NCI-H2107 (cell line): Measurements from ENCODE around the gene OPTC.
"Not testable (repeated sequence)": the region's sequence is repeated elsewhere in the genome, so short reads cannot be mapped to it uniquely, and the experiment has no call there.

Experiments
- DNase-seq: peaks from one replicate; lab custom pipeline; 2025; lab: John Stamatoyannopoulos, UW

OPTC gene

DNA sequence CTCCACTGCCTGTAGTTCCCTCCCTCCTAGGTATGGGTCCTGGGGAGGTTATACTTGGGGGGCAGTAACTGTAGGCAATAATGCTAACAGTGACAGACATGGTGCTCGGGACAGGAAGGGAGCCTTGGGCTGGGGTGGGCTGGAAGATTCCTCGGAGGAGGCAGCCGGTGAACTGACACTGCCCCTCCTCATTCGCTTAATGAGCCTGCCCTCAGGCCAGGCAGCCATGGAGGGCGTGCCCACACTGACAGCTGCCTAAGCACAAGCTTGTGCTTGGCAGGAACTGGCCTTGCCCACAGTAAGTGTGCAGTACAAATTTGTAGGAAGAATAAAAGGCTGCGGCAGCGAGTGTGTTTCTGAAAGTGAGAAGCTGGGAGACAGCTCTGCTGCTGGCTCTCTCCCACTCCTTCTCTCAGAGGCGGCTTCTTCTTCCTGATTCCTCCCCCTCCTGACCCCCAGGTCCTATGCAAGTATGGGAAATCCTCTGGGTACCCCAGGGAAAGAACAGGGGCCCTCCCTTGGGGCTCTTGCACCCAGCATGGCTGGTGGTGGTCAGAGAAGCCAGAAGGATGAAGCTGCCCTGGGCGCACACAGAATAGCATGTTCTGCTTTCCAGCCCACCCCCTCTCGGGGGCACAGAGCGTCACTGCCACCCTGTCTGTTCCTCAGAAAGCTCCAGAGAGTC, 23.6 kb downstream of the OPTC start:
- DNase-seq: no peak

DNA sequence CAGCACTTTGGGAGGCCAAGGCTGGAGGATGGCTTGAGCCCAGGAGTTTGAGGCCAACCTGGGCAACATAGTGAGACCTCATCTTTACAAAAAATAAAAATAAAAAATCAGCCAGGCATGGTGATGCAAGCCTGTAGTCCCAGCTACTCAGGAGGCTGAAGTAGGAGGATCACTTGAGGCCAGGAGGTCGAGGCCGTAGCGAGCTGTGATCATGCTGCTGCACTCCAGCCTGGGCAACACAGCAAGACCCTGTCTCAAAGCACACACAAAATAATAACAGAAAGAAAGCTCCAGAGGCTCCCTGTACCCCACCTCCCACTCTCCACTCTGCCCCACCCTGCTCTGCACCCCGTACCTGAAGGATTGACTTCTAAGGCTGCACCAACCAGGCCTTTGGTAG, 24.2 kb downstream of the OPTC start:
- DNase-seq: not testable (repeated sequence)

DNA sequence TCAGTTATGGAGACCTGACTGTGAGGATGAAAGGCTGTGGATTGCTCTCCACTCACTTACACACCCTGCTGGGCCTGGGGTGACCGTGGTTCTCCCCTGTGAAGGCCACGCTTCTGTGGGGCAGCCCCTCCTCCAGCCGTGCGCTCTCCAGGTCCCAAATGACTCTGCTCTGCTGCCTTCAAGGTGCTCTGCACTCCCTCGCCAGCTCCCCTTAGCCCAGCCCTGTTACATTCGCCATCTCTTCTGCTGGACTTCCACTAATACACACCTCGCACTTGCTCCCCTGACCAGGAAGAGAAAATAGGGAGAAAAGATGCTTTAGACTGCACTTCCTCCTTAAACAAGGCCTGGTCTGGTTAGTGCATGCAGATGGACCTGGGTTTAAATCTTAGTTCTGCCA, 24.6 kb downstream of the OPTC start:
- no peak for DNase-seq

DNA sequence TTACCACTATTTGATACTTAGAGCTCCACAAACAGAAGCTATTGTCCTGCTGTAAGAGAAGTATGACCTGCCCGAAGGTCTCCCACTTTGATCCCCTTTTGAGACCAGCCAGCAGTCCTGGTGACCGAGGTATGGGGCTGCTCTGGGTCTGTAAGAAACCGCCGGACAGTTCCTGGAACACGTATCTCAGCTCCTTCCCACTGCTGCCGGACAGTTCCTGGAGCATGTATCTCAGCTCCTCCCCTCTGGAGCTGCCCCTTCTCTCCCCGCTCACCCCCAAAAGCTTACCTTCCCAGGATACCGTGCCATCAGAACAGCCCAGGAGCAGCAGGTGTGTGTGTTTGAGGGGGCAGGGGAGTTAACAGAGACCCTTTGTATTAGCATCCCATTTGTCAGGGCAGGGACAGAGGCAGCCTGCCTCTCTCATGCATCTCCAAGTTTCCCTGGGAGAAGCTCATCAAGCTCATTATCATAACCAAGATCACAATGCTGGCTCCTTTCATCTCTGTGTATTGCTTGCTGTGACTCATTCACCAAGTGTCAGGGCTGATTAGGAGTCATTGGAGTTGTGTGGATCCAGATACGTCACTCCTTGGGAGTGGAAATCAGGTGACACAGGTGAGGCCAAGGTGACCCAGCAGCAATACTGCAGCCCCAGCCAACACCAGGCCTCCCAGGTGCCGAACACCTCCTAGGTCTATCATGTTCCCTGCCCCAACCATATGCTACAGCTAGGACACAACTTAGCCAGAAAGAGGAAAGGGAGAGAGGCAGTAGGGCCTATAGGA, 25.3 kb downstream of the OPTC start:
- DNase-seq: no peak

DNA sequence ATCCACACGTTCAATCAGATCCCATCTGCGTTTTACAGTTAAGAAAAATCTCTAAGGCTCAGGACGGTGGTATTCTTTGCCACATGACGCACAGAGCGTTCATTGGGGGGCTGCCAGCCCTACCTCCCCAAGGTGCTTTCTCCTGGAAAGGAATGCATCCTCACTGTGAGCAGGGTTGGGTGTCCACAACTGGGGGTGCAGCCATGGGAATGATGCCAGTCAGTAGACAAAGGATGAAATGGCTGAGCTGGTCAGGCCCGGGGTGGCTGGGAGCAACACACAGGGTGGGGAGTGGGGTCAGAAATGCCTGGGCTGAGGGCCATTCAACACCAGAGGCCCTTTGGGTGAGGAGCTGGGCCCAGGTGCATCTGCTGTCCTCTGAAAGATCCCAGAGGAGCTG, 25.9 kb downstream of the OPTC start:
- no peak for DNase-seq

DNA sequence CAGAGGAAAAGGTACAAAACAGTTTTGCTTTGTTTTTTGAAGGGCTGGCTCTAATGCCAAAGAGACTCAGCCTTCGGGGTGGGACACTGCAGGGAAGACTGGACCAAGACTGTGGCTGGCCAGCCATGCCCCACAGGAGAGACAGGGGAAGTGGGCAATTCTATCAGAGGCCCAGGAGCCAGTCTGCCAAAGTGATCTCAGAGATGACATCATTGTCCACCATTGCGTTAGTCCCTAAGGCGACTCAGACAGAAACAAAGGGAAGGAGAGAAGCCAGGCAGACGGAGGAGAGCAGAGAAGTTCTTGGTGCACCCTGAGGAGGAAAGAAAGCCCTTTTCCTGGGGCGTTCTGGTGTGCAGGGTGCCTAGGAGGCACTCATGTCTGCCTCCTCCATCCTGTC, 26.4 kb downstream of the OPTC start:
- no peak for DNase-seq

DNA sequence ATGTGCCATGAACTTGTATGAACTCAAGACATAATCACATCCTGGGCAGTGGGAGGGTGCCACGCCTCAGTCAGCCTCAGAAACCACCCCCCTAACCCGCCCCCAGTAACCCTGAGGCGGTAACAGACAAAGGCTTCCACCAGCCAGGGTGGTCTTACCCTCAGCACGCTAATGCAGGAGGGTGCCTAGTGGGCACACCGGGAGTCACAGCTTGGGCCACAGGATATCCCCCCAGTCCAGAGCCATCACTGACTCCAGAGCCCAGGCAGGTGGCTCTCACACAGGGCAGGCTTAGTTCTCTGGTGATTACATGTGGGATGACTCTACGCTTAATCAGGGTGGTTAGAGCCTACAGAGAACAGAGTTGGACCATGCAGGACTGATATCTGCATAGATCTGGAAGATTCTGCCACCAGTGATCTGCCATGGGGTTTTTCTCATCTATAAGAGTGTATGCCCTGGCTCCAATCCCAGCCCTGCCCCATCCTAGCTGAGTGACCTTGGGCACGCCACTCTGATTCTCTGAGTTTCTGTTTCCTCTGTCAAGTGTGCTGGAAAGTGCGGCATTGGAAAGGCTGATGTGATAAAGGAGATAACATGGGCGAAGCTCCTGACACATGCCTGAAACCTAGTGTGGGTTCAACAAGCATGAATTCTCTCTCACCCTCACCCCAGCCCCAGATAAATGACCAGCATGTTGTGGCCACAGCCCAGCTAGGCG, 27.3 kb downstream of the OPTC start:
- DNase-seq: no peak

DNA sequence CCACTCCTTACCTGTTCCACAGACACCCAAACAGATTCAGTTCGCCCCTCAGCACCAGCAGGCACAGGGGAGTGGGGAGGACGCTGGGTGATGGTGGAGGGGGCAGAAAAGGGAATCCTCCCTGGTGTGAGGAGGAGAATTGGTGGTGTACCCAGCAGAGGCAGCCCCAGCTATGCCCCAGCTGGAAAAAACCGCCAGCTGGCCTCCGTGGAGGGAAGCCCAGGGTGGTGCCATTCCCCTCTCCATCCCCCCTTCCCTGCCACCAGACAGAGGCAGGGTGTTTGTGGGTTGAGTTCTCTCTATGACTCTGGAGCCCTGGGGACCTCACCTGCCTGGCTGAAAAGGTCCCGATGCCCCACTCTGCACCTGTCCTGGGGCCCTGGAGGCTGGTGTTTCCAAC, 27.9 kb downstream of the OPTC start:
- peak; percentile 76 for DNase-seq

DNA sequence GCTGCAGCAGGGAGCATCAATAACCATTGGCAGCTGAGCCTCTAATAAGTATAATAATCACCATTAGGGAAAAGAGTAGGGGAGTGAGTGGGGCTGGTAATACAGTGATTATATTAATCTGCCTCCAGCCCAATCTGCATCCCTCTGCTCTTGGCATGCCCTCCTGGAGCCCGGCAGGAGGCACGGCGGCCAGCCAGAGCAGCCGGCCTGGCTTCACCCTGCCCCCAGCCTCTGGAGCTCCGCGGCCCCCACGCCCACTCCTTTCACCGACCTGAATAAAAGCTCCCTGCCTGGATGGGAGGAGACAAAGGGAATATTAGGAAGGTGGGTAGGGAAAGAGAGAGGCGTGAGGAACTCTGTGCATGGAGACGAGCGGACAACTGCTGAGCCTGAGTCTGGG, 28.3 kb downstream of the OPTC start:
- DNase-seq: peak; percentile 76

DNA sequence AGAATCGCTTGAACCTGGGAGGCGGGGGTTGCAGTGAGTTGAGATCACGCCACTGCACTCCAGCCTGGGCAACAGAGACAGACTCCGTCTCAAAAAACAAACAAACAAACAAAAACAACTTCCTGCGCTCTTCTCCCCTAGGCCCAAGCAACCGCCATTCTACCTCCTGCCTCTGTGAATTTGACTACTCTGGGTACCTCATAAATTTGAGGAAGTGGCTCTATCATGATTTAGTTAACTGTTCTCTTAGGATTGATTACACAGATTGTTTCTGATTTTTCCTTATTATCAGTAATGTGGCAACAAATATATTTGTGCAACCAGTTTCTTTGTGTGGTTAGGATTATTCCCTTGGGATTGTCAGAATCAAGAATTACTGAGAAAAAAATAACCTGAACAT, 29.7 kb downstream of the OPTC start:
- no peak for DNase-seq

DNA sequence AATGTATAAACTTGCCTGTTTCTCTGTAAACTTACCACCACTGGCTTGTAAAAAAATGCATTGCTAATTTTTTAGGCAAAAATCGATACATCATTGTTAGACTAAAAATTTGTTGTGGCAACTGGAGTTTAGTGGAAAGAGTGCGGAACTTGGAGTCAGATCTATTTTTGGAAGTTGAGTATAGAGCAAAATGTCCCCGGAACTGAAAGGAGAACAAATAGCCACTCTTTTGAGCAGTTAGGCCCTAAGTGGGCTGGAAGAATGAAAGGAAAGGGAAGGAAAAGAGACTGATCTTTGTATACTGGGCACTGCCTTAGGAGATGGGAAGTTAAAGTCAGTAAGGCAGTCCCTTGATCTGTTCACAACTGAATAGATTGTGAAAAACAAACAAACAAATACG, 30.2 kb downstream of the OPTC start:
- DNase-seq: no peak

DNA sequence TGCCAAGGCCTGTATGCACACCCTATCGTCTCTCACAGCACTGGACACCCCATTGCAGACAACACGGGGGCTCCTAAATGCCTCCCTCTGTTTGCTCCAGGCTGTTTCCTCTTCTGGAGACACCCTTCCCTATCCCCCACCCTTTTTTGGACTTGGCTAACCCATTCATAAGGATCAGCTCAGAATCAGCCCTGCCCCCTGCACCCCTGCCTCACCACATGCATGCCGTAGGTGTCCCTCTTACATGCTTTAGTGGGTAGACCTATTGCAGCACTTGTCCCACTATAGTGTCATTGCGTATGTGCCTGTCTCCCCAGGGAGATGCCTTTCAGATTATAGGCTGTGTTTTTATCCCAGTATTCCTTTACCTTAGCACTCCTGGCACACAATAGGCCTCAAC, 30.9 kb downstream of the OPTC start:
- DNase-seq: no peak

DNA sequence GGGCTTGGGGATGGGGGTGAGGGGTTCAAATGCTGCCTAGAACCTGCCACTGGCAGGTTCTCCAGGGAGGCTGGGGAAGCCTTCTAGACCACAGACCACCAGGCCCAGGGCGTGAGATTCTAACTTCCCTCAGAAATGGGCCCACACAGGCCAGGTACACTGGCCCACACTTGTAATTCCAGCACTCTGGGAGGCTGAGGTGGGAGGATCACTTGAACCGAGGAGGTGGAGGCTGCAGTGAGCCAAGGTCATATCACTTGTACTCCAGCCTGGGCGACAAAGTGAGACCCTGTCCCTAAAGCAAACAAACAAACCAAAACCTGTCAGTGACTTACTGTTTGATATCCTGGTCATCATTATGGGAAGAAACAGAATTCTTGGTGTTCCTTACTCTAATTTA, 31.7 kb downstream of the OPTC start:
- no peak for DNase-seq

DNA sequence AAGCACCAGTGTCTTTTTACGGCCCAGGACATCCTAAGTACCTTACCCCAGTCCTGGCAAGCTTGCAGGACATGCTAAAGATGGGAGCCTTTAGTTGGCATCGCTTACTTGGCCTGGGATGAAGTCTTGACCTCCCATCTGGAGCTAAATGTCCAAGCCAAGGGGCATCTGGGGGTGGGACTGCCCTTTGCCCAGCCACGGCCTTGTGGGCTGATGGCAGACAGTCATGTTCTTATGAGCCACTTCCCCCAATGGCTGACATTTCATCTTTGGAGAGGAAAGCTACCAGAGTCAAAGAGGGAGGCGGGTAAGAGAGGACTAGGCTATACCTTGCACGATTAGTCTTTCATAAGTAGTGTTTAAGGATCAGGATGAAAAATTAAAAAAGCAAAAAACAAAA, 32.2 kb downstream of the OPTC start:
- DNase-seq: no peak

DNA sequence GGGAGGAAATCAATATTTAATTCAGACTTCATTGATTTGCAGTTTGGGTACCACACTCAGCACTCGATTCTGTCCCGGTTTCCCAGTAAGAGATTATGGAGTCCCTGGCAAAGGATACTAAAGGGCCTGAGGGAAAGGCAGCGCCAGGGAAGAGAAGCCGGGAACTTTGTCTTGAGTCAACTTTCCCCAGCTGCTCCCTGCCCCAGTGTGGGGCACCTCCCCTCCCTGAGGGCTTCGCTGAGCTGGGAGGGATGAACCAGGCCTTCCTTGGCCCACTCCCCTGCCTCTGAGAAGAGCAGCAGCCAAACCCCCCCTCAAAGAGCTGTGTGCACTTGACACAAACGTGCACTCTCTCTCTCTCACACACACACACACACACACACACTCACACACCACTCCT, 32.6 kb downstream of the OPTC start:
- no peak for DNase-seq

DNA sequence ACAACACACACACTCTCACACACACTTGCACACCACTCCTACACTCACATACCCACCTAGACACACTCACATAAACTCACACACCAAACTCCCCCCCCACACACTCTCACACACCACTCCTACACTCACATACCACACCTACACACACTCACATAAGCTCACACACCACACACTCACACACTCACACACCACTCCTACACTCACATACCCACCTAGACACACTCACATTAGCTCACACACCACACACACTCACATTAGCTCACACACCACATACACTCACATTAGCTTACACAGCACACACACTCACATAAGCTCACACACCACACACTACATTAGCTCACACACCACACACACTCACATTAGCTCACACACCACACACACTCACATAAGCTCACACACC, 33.1 kb downstream of the OPTC start:
- no peak for DNase-seq

DNA sequence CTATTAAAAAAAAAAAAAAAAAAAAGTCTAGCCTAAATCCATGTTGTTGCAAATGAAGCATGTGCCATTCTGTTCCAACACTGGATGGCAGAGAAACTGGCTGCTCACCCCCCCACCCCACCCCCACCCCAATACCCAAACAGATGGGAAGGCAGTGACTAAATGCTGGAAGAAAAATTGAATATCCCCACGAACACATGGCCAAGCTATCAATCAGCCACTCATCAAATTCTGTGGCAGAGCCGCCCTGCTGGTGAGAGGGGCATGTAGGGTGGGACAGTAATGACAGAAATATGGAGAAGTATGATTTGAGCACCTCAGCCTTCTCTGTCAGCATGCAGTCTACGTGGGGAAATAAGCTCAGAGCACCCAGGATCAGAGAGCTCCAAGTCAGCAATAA, 34.1 kb downstream of the OPTC start:
- DNase-seq: no peak

DNA sequence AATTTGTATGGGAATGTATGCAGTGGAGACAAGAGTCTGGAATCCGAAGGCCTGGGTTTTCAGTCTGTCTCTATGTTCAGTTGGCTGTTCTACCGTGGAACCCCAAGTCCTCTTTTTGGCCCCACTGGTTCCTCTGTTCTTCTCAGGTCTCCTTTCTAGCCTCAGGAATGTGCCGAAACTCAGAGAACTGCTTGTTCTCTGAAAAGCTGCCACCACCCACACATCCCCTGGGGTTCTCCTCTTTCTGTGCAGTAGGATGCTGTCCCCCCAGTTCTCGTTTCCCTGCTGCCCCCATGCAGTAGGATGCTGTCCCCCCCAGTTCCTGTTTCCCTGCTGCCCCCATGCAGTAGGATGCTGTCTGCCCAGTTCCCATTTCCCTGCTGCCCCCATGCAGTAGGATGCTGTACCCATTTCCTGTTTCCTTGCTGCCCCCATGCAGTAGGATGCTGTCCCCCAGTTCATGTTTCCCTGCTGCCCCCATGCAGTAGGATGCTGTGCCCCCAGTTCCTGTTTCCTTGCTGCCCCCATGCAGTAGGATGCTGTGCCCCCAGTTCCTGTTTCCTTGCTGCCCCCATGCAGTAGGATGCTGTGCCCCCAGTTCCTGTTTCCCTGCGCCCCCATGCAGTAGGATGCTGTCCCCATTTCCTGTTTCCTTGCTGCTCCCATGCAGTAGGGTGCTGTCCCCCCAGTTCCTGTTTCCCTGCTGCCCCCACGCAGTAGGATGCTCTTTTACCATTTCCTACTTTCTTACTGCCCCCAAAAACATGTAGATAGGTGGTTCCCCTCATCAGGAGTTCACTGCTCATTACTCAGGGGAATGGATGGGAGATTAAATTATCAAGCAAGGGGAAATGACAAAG, 35.3 kb downstream of the OPTC start:
- no peak for DNase-seq

DNA sequence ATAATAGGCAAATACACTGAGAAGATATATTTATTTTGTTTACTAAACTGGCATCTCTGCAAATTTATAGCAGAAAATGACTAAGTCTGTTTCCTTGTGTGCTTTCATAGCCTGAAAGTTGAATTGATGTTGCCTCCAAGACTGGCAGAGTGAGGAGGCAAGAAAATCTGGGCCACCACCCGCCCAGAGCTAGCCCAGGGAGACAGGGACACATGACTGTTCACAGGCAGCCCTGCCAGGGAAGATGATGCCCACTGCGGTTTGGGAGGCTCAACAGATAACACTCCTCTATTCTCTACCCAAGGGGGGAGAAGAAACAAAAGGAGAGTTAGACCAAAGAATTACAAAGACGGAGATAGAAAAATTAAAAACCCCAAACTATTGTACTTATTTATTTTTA, 37.1 kb downstream of the OPTC start:
- DNase-seq: no peak

DNA sequence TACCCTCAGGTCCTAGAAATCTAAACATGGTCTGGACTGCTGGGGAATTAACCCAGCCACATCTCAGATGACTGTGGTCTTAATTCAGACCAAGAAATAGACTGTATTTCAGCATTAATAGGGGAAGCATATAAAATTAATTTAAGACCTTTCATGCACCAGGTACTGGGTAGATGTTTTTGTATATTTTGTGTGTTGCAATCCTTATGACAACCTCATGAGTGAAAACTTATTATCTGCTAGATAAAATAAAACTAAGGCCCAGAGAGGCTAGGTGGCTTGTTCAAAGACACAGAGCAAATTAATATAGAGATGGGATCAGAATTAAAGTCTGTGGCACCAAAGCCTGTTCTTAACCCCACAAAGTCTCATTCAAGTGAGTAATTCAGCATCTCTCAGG, 40.1 kb downstream of the OPTC start:
- no peak for DNase-seq

DNA sequence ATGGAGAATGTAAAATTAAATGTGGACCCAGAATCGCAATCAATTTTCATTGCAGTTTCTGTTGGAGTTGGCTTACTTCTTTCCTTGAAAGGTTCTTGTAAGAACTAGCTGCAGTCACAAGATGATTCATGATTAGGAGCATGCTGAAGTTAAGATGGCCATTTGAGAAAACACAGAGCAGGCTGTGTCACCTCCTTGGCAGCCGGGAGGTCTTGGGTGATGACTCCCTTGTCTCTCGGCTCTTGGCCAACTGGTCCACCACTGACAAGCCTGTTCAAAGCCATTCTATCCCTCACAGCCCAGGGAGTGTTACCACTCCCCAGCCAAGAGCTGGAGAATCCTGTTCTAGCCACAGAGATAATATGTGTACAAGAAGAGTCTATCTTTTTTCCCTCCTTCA, 40.6 kb downstream of the OPTC start:
- DNase-seq: no peak

DNA sequence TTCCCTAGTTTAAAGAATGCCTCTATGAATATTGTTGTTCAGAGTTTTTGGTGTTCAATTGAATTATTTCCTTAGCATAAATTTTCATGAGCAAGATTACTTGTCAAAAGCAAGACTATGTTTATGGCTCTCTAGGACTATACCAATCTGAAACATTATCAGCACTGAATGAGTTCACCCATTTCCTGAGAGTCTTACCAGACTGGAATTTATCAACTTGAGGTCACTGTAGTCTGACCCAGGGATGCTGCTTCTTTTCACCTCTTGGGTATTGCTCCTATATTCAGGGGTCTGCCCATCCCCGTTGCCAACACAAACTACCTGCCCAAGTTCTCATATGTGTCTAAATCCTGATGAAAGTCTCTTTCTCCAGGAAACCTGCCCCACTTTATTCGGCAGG, 42.6 kb downstream of the OPTC start:
- DNase-seq: no peak
